ENCODE measurements around the gene BLOC1S4. TPM values are rescaled to one million over a fixed set of nuclear protein-coding genes. Genes with fewer than 3 reads are reported as not detected.
A peak's percentile ranks its signal among the peaks of the same experiment; 100 is the strongest.

The BLOC1S4 gene
- total RNA-seq, 2 donors from 2014 or later, result 8.4 to 17.4 TPM

- Histone ChIP-seq H3K27me3 (no peaks in the 10 kb centered on the region), H3K9me3 (no peaks in the 10 kb centered on the region), H3K36me3 (no peaks in the 10 kb centered on the region), H3K4me3 (peak overlapping the region; percentile 69 to 83), H3K4me1 (peaks cover 0 to 32% of the 10 kb centered on the region in 2 donors), H3K27ac (peak overlapping the region; percentile 87 to 94)
- no peak for TF ChIP-seq CTCF (IDR thresholded peaks at IDR 0.05)
- DNase-seq (ENCODE audit: low spot score), result no peak
These were observed 1.1 kb downstream of the BLOC1S4 start for GRCh38 chr4:6716958-6717655.

GRCh38 chr4:6718932-6719610 is 3.1 kb downstream of the BLOC1S4 start:
- no peak for TF ChIP-seq CTCF (IDR thresholded peaks at IDR 0.05)
- H3K27ac ChIP-seq, result no peak overlapping the region

GRCh38 chr4:6719611-6720179 is 3.7 kb downstream of the BLOC1S4 start:
- no peaks in the 10 kb centered on the region for H3K36me3 ChIP-seq
- peaks cover 0 to 32% of the 10 kb centered on the region in 2 donors for H3K4me1 ChIP-seq
- H3K27me3 ChIP-seq, result no peaks in the 10 kb centered on the region
- no peak for DNase-seq (ENCODE audit: low spot score)
- H3K4me3 ChIP-seq, result no peak overlapping the region
- H3K9me3 ChIP-seq, result no peaks in the 10 kb centered on the region
- H3K27ac ChIP-seq, result no peak overlapping the region
- no peak for TF ChIP-seq CTCF (IDR thresholded peaks at IDR 0.05)

More at GRCh38 chr4:6718932-6719610, 3.1 kb downstream of the BLOC1S4 start:
- no peaks in the 10 kb centered on the region for H3K36me3 ChIP-seq
- no peak for DNase-seq (ENCODE audit: low spot score)
- no peak overlapping the region for H3K4me3 ChIP-seq
- H3K4me1 ChIP-seq, result peaks cover 0 to 32% of the 10 kb centered on the region in 2 donors
- H3K9me3 ChIP-seq, result no peaks in the 10 kb centered on the region
- H3K27me3 ChIP-seq, result no peaks in the 10 kb centered on the region

GRCh38 chr4:6720202-6720699 is 4.3 kb downstream of the BLOC1S4 start:
- H3K27me3 ChIP-seq, result no peaks in the 10 kb centered on the region
- H3K4me1 ChIP-seq, result peaks cover 0 to 31% of the 10 kb centered on the region in 2 donors
- no peak overlapping the region for H3K4me3 ChIP-seq
- H3K27ac ChIP-seq, result no peak overlapping the region
- TF ChIP-seq CTCF (IDR thresholded peaks at IDR 0.05), result peak; percentile 94 to 95
- DNase-seq (ENCODE audit: low spot score), result peak; percentile 79
- no peaks in the 10 kb centered on the region for H3K9me3 ChIP-seq
- H3K36me3 ChIP-seq, result no peaks in the 10 kb centered on the region

- no peak for TF ChIP-seq CTCF (IDR thresholded peaks at IDR 0.05)
- Histone ChIP-seq H3K4me1 (peaks cover 0 to 27% of the 10 kb centered on the region in 2 donors), H3K4me3 (no peak overlapping the region), H3K9me3 (no peaks in the 10 kb centered on the region), H3K27me3 (no peaks in the 10 kb centered on the region), H3K27ac (no peak overlapping the region), H3K36me3 (no peaks in the 10 kb centered on the region)
- DNase-seq (ENCODE audit: low spot score), result no peak
These were observed 5.1 kb downstream of the BLOC1S4 start for GRCh38 chr4:6721121-6721520.
